Frontal cortex (tissue), 4 donors: ENCODE measurements around the gene TRIM4. TPM values are rescaled to one million over a fixed set of nuclear protein-coding genes. Genes with fewer than 3 reads are reported as not detected.

ENCODE experiments used
- DNase-seq, 2 donors: peaks; one replicate each; pipeline ENCODE4 v3.0.0; 2012; ENCODE audit warnings: low spot score in 2 of 2
- FAIRE-seq: peaks from 2 replicates; lab custom pipeline; 2012; peaks lifted over from hg19 to GRCh38; lab: Jason Lieb, UNC
- small RNA-seq: library from RNA; depleted of rRNA; stranded (forward); fragments of <200 nt; gene quantifications from one replicate; pipeline ENCODE3, GENCODE V24; 2014
- total RNA-seq: library from RNA; depleted of rRNA; stranded (reverse); fragments of >200 nt; gene quantifications from one replicate; pipeline ENCODE4 v1.2.3, GENCODE V29; 2014
- donor health status: control.
- donor health status: control.
- donor health status: control.

Gene TRIM4
- total RNA-seq, 1 donor from 2014 or later, result 10.6 TPM

- DNase-seq, result no peak
- no peak for FAIRE-seq
Observed at GRCh38 chr7:99855236-99855635, 64.1 kb downstream of the TRIM4 start.

GRCh38 chr7:99848420-99849216 is 70.7 kb downstream of the TRIM4 start:
- DNase-seq, result no peak
- no peak for FAIRE-seq

GRCh38 chr7:99844328-99844727 is 75.0 kb downstream of the TRIM4 start:
- DNase-seq (no peak), FAIRE-seq (no peak)

- FAIRE-seq, result no peak
Observed at GRCh38 chr7:99843808-99844207, 75.5 kb downstream of the TRIM4 start.

GRCh38 chr7:99842926-99843325 is 76.4 kb downstream of the TRIM4 start:
- no peak for DNase-seq
- no peak for FAIRE-seq

More at GRCh38 chr7:99843808-99844207, 75.5 kb downstream of the TRIM4 start:
- DNase-seq, result no peak

Small RNAs within 50 kb of the gene (small RNA-seq; reads per million reads assigned to genes)
- gene AC011904.1, result not detected
- not detected for gene CYP3A52P
- gene RF00019, result not detected
- gene RF00561, result not detected

Other genes with a start within 250 kb of the TRIM4 start
- 1.6 TPM for gene CYP3A5, start 239.5 kb downstream of the TRIM4 start, total RNA-seq
- gene CYP3A7, start 184.3 kb downstream of the TRIM4 start, total RNA-seq, result not detected
- gene CYP3A4, start 135.3 kb downstream of the TRIM4 start, total RNA-seq, result not detected
- not detected for gene CYP3A43, start 91.5 kb downstream of the TRIM4 start, total RNA-seq
- gene OR2AE1, start 42.5 kb downstream of the TRIM4 start, total RNA-seq, result not detected
- gene GJC3, start 10.1 kb upstream of the TRIM4 start, total RNA-seq, result 0.41 TPM
- gene AZGP1, start 56.5 kb upstream of the TRIM4 start, total RNA-seq, result not detected
- 85.2 TPM for gene ZKSCAN1, start 96.1 kb upstream of the TRIM4 start, total RNA-seq
- 17.9 TPM for gene ZSCAN21, start 130.2 kb upstream of the TRIM4 start, total RNA-seq
- 44.4 TPM for gene ZNF3, start 162.2 kb upstream of the TRIM4 start, total RNA-seq
- gene COPS6, start 169.4 kb upstream of the TRIM4 start, total RNA-seq, result 40.4 TPM
- gene MCM7, start 181.9 kb upstream of the TRIM4 start, total RNA-seq, result 35.9 TPM
- 24.9 TPM for gene AP4M1, start 182.1 kb upstream of the TRIM4 start, total RNA-seq
- gene TAF6, start 199.8 kb upstream of the TRIM4 start, total RNA-seq, result 17.5 TPM
- 17.1 TPM for gene CNPY4, start 200.1 kb upstream of the TRIM4 start, total RNA-seq
- gene MBLAC1, start 207.4 kb upstream of the TRIM4 start, total RNA-seq, result 4.9 TPM
- 34.6 TPM for gene LAMTOR4, start 229.4 kb upstream of the TRIM4 start, total RNA-seq
- 16.3 TPM for gene TRAPPC14, start 239.2 kb upstream of the TRIM4 start, total RNA-seq
- 2.0 TPM for gene GAL3ST4, start 249.1 kb upstream of the TRIM4 start, total RNA-seq